Upper lobe of left lung (tissue), 4 donors: ENCODE results near the gene SLC29A1.

Experiments used
- CTCF ChIP-seq, 6 experiments: fragments of 450-650 bp in 4 of 6; fragments of 200-600 bp in 2 of 6; sonication (generic) in 2 of 6; IDR thresholded peaks; one replicate each; pipeline ENCODE4 v1.5.1; 2016 to 2019; ENCODE audit warnings: antibody characterized with exemption in 6 of 6
- EP300 ChIP-seq, 4 donors: sonication (generic); formaldehyde crosslinking; IDR thresholded peaks; one replicate each; pipeline ENCODE4 v1.5.1; 2017; ENCODE audit warnings: antibody characterized with exemption in 4 of 4, control low read depth in 2 of 4
- POLR2A ChIP-seq, 4 donors: fragments of 450-650 bp; IDR thresholded peaks; one replicate each; pipeline ENCODE4 v1.5.1; 2016 to 2017; ENCODE audit warnings: antibody characterized with exemption in 4 of 4, mild to moderate bottlenecking in 2 of 4

- no peak for TF ChIP-seq CTCF (IDR thresholded peaks at IDR 0.05)
- TF ChIP-seq POLR2A (IDR thresholded peaks at IDR 0.05), result no peak
- TF ChIP-seq EP300 (IDR thresholded peaks at IDR 0.05), result no peak
These were observed 39.3 kb downstream of the SLC29A1 start for GRCh38 chr6:44262467-44263353.
